ENCODE data around the gene EFNA5.

EFNA5 gene

DNA sequence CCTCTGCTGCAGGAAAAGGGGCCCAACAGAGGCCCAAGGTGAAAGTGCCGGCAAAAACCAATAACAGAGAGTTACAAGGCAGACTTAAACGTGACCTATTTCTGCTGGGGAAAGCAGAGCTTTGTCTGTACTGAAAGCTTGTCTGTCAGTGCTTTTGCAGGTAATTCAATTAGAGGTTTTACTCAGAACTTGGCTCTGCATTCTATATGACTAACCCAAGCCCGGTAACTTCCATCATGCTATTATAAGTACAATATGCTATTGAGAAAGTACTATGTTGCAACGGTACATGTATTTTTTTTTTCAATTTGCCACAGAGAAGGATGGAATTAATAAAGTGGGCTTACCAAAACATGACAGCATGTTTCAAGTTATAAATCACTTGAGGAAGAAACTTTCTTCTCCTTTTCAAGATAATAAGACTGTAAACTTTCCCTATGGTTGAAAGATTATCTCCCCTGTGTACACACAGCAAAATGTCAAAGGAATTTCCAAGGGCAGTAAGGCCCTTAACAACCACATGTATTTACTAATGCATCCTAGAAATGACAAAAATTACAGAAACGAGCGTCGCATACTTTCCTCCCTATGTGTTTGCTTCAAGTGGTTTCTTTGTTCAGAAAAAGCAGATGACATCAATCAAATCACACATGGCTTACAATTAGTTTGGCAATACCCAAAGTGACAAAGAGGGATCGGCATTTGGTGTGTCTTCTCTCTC is 282.4 kb downstream of the EFNA5 start:
- TF ChIP-seq, protein P1, sequence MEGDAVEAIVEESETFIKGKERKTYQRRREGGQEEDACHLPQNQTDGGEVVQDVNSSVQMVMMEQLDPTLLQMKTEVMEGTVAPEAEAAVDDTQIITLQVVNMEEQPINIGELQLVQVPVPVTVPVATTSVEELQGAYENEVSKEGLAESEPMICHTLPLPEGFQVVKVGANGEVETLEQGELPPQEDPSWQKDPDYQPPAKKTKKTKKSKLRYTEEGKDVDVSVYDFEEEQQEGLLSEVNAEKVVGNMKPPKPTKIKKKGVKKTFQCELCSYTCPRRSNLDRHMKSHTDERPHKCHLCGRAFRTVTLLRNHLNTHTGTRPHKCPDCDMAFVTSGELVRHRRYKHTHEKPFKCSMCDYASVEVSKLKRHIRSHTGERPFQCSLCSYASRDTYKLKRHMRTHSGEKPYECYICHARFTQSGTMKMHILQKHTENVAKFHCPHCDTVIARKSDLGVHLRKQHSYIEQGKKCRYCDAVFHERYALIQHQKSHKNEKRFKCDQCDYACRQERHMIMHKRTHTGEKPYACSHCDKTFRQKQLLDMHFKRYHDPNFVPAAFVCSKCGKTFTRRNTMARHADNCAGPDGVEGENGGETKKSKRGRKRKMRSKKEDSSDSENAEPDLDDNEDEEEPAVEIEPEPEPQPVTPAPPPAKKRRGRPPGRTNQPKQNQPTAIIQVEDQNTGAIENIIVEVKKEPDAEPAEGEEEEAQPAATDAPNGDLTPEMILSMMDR (IDR thresholded peaks at IDR 0.05; ENCODE audit: borderline replicate concordance, insufficient read depth, low read depth, low read length): no peak
- no peak overlapping the region for H3K4me3 ChIP-seq (ENCODE audit: low read depth, low read length)

DNA sequence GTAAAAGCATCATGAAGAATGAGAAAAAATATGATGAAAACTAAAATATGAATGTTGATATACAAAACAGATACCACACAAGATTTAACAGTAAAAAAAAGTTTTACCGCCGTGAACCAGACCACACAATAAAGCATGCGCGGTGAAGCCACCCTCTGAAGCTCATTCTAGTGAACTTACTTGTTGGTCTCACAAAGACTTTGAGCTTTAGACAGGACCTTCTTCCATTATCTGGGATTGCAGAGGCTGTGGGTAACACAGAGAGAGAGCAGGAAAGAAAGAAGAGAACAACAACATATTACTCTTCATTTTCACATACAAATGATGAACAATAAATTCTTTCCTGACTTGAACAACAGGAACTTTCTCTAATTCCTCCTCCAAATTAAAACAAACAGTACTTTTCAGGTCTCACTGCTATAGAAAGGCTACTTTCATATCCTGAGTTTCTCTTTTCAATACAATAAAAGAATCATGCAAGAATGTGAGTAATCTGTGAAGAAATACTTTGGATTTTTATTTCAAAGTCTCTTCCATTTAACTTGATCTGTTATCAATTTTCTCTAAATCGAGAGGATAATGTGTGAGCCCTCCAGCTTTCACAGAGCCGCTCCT is 283.1 kb downstream of the EFNA5 start:
- H3K4me3 ChIP-seq (ENCODE audit: low read depth, low read length): no peak overlapping the region
- TF ChIP-seq, protein P1 (IDR thresholded peaks at IDR 0.05; ENCODE audit: borderline replicate concordance, insufficient read depth, low read depth, low read length): no peak

DNA sequence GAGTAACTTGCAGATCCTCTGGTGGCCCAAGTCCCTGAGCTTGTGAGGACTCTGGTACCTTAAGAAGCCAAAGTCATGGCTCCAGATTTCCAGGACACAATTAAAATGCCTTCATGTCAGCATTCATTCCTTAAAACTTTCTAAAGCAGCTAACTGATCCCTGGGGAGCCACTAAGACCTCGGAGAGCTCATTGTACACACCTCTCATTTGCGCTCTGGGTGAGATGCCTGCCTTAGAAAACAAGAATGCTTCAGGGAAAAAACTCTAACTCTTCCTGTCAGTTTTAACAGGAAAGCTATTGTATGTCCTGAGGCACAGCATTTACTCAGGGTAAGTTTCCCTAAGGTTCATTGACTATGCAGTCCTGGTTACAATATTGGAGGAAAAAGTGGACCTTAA is 285.0 kb downstream of the EFNA5 start:
- H3K4me3 ChIP-seq (ENCODE audit: low read depth, low read length): no peak overlapping the region
- TF ChIP-seq, protein P1 (IDR thresholded peaks at IDR 0.05; ENCODE audit: borderline replicate concordance, insufficient read depth, low read depth, low read length): no peak

DNA sequence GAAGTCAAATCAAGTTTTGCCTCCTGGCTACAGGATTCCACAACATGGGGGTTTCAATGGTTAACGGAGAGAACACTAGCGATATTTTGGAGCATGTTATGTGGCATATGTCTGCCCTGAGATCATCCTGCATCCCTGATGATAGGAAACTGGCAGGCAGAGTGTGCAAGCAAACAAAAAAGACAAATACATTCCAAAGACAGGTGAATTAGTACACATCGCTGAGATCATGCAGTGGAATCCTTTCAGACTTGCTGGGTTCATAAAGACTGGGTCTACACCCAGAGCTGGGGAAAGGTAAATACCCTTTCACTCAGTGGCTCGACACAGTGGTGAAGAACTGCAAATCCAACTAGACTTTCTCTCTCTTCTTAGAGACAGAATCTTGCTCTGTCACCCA is 286.5 kb downstream of the EFNA5 start:
- no peak overlapping the region for H3K4me3 ChIP-seq (ENCODE audit: low read depth, low read length)
- TF ChIP-seq, protein P1 (IDR thresholded peaks at IDR 0.05; ENCODE audit: borderline replicate concordance, insufficient read depth, low read depth, low read length): no peak

DNA sequence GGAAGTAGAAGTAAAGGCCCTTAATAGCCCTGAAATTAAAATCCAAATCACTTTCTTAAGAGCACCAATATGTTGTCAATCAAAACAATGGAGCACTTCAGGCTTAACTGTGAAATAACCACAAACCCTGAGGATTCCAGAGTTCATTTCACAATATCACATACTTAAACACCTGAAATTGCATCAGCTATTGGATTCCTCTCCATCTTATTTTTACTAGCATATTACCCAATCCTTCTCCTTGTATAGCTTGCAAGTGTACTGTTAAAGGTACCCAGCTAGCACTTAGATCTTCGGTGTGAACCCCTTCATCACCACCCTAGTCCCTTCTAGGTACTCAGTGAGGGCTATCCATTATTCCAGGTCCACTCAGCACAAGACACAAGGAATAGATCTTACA is 287.3 kb downstream of the EFNA5 start:
- no peak overlapping the region for H3K4me3 ChIP-seq (ENCODE audit: low read depth, low read length)
- TF ChIP-seq, protein P1 (IDR thresholded peaks at IDR 0.05; ENCODE audit: borderline replicate concordance, insufficient read depth, low read depth, low read length): no peak

DNA sequence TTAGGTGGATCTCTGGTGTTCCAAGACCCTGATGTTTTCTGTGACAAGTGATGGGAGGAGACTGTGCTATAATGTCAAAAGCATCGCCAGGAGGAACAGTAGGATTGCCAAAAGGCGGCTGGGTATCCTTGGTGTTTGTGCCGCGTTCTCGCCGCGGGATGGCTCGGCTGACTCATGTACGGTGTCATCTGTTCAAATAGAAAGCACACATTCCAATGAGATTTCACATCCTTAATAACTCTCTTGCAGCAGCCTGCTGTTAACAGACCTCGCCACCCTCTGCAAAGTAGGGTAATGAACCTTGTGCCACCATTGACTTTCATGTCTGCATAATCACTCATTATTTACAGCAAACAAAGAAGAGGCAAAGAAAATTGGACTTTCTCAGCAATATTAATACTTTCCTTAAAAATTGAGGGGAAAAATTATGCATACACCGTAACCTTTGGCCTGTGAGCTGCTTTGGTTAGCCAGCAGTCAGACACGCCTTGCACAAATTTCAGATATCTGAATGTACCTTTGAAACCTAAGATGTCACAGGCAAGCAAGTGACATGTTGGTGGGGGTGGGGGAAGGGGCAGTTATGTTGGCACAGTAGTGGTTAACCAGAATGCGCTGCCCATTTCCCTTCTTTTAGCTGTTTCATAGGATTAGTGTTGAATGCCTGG is 289.4 kb downstream of the EFNA5 start:
- TF ChIP-seq, protein P1 (IDR thresholded peaks at IDR 0.05; ENCODE audit: borderline replicate concordance, insufficient read depth, low read depth, low read length): no peak
- H3K4me3 ChIP-seq (ENCODE audit: low read depth, low read length): no peak overlapping the region
